ENCODE data around the gene PACS1. TPM values are rescaled to one million over a fixed set of nuclear protein-coding genes. Genes with fewer than 3 reads are reported as not detected.
"Not testable (repeated sequence)": the region's sequence is repeated elsewhere in the genome, so short reads cannot be mapped to it uniquely, and the experiment has no call there.

The PACS1 gene
- polyA plus RNA-seq (2011; rRNA removed) (27.1 and 32.5 TPM in 2 replicates), polyA minus RNA-seq (2011; rRNA and poly(A)+ RNA removed) (83.4 and 117 TPM in 2 replicates)

DNA sequence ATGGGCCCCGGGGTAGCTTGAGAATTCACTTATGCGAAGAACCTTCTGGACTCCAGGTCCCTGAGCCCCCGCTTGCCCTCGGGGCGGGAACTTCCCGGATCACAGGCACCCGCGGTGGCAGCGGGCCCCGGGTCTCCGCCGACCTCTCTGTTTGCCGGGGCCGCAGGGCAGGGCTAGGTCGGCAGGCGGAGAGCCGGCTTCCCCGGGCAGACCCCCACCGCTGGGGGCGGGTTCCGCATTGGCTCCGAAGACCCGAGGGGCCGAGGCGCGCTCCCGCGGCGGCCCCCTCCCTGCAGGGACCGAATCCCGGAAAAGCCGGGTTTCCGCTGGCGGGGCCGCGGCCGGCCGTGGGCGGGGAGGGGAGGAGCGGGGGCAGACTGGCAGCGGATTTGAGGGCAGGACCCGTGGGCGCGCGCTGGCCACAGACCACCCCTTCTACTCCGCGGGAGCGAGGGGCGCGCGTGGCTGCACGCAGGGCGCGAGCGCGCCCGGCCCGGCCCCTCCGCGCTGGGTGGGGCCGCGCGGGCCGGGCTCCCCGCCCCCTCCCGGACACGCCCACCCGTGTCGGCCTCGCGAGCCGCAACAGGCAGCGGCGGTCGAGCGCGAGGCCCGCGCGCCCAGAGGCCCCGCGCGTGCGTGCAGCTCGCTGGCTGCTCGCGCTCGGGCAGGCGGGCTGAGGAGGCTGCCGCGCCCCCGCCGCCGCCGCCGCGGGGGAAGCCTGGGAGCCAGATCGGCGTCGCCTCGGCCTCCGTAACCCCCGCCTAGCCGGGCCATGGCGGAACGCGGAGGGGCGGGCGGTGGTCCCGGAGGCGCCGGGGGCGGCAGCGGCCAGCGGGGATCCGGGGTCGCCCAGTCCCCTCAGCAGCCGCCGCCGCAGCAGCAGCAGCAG is at the start of gene PACS1:
Gene PACS1 (plus strand): TSS at position 558 of the 889 bp plus-strand sequence. CDS start 215 bp downstream, at position 773.
- Histone ChIP-seq H3K9me3 (ENCODE audit: control insufficient read depth, insufficient read depth, low read length) (no peaks in the 10 kb centered on the region), H3K4me3 (ENCODE audit: low read depth, low read length) (peak within 1 kb of the TSS; percentile 76), H3K27me3 (ENCODE audit: control insufficient read depth, insufficient read depth, low read length) (no peaks in the 10 kb centered on the region), H3K27ac (ENCODE audit: low read depth, low read length) (peak within 1 kb of the TSS; percentile 90)
- DNase-seq (ENCODE audit: low read depth, low spot score): peak; percentile 56
- ChIA-PET CTCF (interaction anchor here (0.6 to 5.3 kb wide), 5 partner anchors 16 to 248 kb away, joined by 3 to 103 read pairs (median 4); partner anchors contain the start of gene SF3B2), POLR2A (interaction anchor here (0.6 to 3.0 kb wide), 3 partner anchors 11 to 168 kb away, joined by 3 to 12 read pairs (median 6); partner anchors contain the start of gene SF3B2)
- TF ChIP-seq, protein P1, sequence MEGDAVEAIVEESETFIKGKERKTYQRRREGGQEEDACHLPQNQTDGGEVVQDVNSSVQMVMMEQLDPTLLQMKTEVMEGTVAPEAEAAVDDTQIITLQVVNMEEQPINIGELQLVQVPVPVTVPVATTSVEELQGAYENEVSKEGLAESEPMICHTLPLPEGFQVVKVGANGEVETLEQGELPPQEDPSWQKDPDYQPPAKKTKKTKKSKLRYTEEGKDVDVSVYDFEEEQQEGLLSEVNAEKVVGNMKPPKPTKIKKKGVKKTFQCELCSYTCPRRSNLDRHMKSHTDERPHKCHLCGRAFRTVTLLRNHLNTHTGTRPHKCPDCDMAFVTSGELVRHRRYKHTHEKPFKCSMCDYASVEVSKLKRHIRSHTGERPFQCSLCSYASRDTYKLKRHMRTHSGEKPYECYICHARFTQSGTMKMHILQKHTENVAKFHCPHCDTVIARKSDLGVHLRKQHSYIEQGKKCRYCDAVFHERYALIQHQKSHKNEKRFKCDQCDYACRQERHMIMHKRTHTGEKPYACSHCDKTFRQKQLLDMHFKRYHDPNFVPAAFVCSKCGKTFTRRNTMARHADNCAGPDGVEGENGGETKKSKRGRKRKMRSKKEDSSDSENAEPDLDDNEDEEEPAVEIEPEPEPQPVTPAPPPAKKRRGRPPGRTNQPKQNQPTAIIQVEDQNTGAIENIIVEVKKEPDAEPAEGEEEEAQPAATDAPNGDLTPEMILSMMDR (IDR thresholded peaks at IDR 0.05; ENCODE audit: low read depth, low read length): no peak

DNA sequence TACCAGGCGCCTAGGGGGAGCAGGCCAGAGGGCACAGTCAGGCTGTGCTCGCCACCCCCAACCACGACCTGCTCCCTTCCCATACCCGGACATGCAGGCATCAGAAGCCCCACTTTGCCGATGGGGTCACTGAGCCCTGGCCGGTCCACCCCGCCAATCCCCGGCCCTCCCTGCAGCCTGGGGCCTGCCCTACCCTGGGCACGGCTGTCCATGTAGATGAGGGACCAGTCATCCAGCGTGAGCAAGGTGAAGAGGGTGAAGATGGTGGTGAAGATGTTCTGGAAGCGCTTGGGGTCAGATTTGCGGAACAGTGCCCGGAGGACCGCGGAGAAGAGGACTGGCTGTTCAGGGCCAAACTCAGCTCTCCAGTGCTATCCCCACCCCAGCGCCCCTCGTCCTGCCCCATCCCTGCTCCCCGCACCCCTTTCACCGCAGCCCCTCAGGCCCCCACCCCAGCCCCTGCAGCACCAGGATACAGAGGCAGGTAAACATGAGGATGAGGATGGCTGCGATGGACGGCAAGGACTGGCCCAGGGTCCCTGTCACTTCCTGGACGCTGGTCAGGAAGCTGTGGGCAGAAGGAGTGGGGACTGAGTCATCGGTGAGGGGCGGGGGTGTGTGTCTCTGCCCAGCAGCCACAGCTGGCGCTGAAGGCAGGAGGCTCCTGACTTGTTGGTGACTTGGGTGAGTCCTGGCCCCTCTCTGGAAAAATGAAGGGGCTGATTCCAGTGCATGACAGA is 49.3 kb upstream of the PACS1 start:
- TF ChIP-seq, protein P1 (IDR thresholded peaks at IDR 0.05; ENCODE audit: low read depth, low read length): no peak
- no peak overlapping the region for H3K4me3 ChIP-seq (ENCODE audit: low read depth, low read length)
- POLR2A ChIA-PET: no interaction called here
- DNase-seq (ENCODE audit: low read depth, low spot score): no peak
- no peaks in the 10 kb centered on the region for H3K9me3 ChIP-seq (ENCODE audit: control insufficient read depth, insufficient read depth, low read length)
- no peaks in the 10 kb centered on the region for H3K27me3 ChIP-seq (ENCODE audit: control insufficient read depth, insufficient read depth, low read length)
- H3K27ac ChIP-seq (ENCODE audit: low read depth, low read length): no peak overlapping the region
- CTCF ChIA-PET: interaction anchor here (3.8 kb wide), 1 partner anchor 24 kb away, joined by 48 read pairs; no protein-coding TSS in a partner anchor

DNA sequence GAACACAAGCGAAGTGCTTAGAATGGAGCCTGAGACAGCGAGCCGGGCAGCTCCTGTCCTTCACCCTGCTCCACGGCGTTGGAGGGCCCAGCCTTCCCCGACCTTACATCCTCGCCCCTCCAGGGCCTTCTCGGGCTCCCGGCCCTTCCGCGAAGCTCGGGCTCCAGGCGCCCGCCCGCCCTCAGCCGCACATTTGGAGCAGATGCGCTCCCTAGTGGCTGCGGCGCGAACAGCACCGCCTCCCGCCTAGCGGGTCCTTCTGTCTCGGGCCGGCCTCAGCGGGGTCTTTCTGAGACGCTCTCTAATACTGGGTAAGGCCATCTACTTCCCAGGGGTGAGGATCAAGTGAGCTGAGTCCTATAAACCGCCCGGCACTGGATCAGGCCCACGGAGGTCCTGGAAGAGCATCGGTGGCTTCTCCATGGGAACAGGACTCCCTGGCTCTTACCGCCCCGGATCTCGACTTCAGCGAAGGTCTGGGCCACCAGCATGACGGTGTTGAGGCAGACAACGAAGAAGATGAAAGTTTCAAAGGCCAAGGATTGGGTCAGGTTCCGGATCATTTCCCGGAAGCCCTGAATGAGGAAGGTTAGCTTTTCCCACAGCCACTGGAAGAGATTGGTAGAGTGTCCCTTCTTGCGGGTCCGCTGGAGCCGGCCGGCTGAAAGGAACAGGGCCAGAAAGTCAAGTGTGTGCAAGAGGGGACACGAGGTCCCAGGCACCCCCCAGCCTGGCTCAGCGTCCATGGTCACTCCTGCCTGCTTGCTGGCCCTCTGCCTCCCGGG is 47.5 kb upstream of the PACS1 start:
- CTCF ChIA-PET: interaction anchor here (0.5 to 3.8 kb wide), 31 partner anchors 9 to 332 kb away, joined by 3 to 48 read pairs (median 5); partner anchors contain the start of genes BANF1, CST6, FIBP and GAL3ST3
- no peak for DNase-seq (ENCODE audit: low read depth, low spot score)
- no peak overlapping the region for H3K4me3 ChIP-seq (ENCODE audit: low read depth, low read length)
- H3K27ac ChIP-seq (ENCODE audit: low read depth, low read length): no peak overlapping the region
- no peaks in the 10 kb centered on the region for H3K9me3 ChIP-seq (ENCODE audit: control insufficient read depth, insufficient read depth, low read length)
- TF ChIP-seq, protein P1 (IDR thresholded peaks at IDR 0.05; ENCODE audit: low read depth, low read length): peak; percentile 92
- POLR2A ChIA-PET: interaction anchor here (0.6 to 1.0 kb wide), 3 partner anchors 20 to 313 kb away, joined by 3 to 5 read pairs (median 4); partner anchors contain the start of genes BANF1 and EIF1AD
- H3K27me3 ChIP-seq (ENCODE audit: control insufficient read depth, insufficient read depth, low read length): no peaks in the 10 kb centered on the region

DNA sequence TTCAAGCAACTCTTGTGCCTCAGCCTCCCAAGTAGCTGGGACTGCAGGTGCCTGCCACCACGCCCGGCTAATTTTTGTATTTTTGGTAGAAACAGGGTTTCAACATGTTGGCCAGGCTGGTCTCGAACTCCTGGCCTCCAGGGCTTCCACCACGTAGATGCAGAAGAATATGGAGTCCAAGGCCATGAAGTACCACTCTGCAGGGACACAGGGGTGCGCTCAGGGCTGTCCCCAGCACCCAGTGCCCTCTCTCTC is 47.0 kb upstream of the PACS1 start:
- H3K27ac ChIP-seq (ENCODE audit: low read depth, low read length); H3K4me3 ChIP-seq (ENCODE audit: low read depth, low read length); POLR2A ChIA-PET; H3K27me3 ChIP-seq (ENCODE audit: control insufficient read depth, insufficient read depth, low read length); DNase-seq (ENCODE audit: low read depth, low spot score); H3K9me3 ChIP-seq (ENCODE audit: control insufficient read depth, insufficient read depth, low read length): not testable (repeated sequence)
- CTCF ChIA-PET: interaction anchor here (0.6 to 3.8 kb wide), 26 partner anchors 8 to 318 kb away, joined by 3 to 48 read pairs (median 6); partner anchors contain the start of genes BANF1, CST6, FIBP and GAL3ST3

Data from AG04450 (cell line).